Neuronal stem cell (in vitro differentiated cells): Measurements from ENCODE around the gene MARVELD1.

Experiments
- DNase-seq: peaks from one replicate; pipeline ENCODE4 v3.0.0-alpha.2; 2013; ENCODE audit warnings: low spot score
- H2AFZ ChIP-seq: one replicate; pipeline ENCODE4 v1.6.1; 2013; ENCODE audit warnings: mild to moderate bottlenecking, low read length, inconsistent platforms
- H2AK5ac ChIP-seq: 2 replicates; pipeline ENCODE4 v1.6.1; 2013; ENCODE audit warnings: low read depth, mild to moderate bottlenecking, inconsistent platforms, low read length, moderate library complexity, mixed read lengths
- H2BK120ac ChIP-seq: 2 replicates; pipeline ENCODE4 v1.6.1; 2013; ENCODE audit warnings: low read depth, mild to moderate bottlenecking, inconsistent platforms, low read length, moderate library complexity, mixed read lengths
- H2BK12ac ChIP-seq: one replicate; pipeline ENCODE4 v1.6.1; 2013; ENCODE audit warnings: low read length, inconsistent platforms
- H2BK15ac ChIP-seq: 2 replicates; pipeline ENCODE4 v1.6.1; 2013; ENCODE audit warnings: mild to moderate bottlenecking, low read length, inconsistent platforms, mixed read lengths
- H2BK5ac ChIP-seq: one replicate; pipeline ENCODE4 v1.6.1; 2013; ENCODE audit warnings: inconsistent platforms, mild to moderate bottlenecking, low read length, moderate library complexity
- H3K14ac ChIP-seq: one replicate; pipeline ENCODE4 v1.6.1; 2013; ENCODE audit warnings: low read length, inconsistent platforms
- H3K18ac ChIP-seq: 2 replicates; pipeline ENCODE4 v1.6.1; 2013; ENCODE audit warnings: low read length, inconsistent platforms
- H3K23ac ChIP-seq: 2 replicates; pipeline ENCODE4 v1.6.1; 2013; ENCODE audit warnings: low read depth, mild to moderate bottlenecking, mixed read lengths, low read length, inconsistent platforms; ENCODE audit not compliant: poor library complexity
- H3K27ac ChIP-seq: replicated peaks from 3 replicates; pipeline ENCODE4 v1.5.1; 2013; ENCODE audit warnings: low read length, inconsistent platforms
- H3K27me3 ChIP-seq, 3 experiments: 2 replicates each; pipeline ENCODE4 v1.6.1; 2013; ENCODE audit warnings: low read length in 3 of 3, mild to moderate bottlenecking in 2 of 3, inconsistent platforms in 1 of 3, low read depth in 1 of 3, mixed read lengths in 1 of 3, moderate library complexity in 1 of 3; ENCODE audit not compliant: control insufficient read depth in 3 of 3, insufficient read depth in 3 of 3
- H3K36me3 ChIP-seq, 2 donors: replicated peaks in 1 of 2; 2 replicates each; pipeline ENCODE4 v1.6.1; 2013; ENCODE audit warnings: low read length in 2 of 2; ENCODE audit not compliant: control insufficient read depth in 2 of 2, insufficient read depth in 2 of 2
- H3K4ac ChIP-seq: 2 replicates; pipeline ENCODE4 v1.6.1; 2013; ENCODE audit warnings: inconsistent platforms, mild to moderate bottlenecking, low read length, moderate library complexity
- H3K4me1 ChIP-seq, 2 donors: 1 replicate in 1 of 2; 2 replicates in 1 of 2; pipeline ENCODE4 v1.6.1; 2013; ENCODE audit warnings: low read length in 2 of 2, low read depth in 1 of 2; ENCODE audit not compliant: control insufficient read depth in 2 of 2, insufficient read depth in 1 of 2
- H3K4me2 ChIP-seq: one replicate; pipeline ENCODE4 v1.6.1; 2013; ENCODE audit warnings: mild to moderate bottlenecking, low read length, inconsistent platforms; ENCODE audit not compliant: insufficient read depth, poor library complexity, severe bottlenecking
- H3K4me3 ChIP-seq, 2 donors: 2 replicates each; pipeline ENCODE4 v1.5.1; 2013; ENCODE audit warnings: low read length in 2 of 2, mild to moderate bottlenecking in 2 of 2, inconsistent platforms in 1 of 2, moderate library complexity in 1 of 2
- H3K79me1 ChIP-seq: one replicate; pipeline ENCODE4 v1.6.1; 2013; ENCODE audit warnings: low read depth, mild to moderate bottlenecking, inconsistent platforms, low read length, moderate library complexity
- H3K9ac ChIP-seq: one replicate; pipeline ENCODE4 v1.6.1; 2013; ENCODE audit warnings: mild to moderate bottlenecking, low read depth, low read length, inconsistent platforms; ENCODE audit not compliant: poor library complexity
- H3K9me3 ChIP-seq, 2 donors: replicated peaks in 1 of 2; 2 replicates each; pipeline versions ENCODE3 to v1.6.1; 2013; ENCODE audit warnings: low read length in 2 of 2, mild to moderate bottlenecking in 2 of 2, inconsistent platforms in 1 of 2, low read depth in 1 of 2, mixed read lengths in 1 of 2, moderate library complexity in 1 of 2; ENCODE audit not compliant: control insufficient read depth in 2 of 2, insufficient read depth in 1 of 2
- H4K8ac ChIP-seq: one replicate; pipeline ENCODE4 v1.6.1; 2013; ENCODE audit warnings: low read depth, mild to moderate bottlenecking, inconsistent platforms, low read length, moderate library complexity
- H4K91ac ChIP-seq: one replicate; pipeline ENCODE4 v1.6.1; 2013; ENCODE audit warnings: low read length, low read depth, mild to moderate bottlenecking, inconsistent platforms; ENCODE audit not compliant: poor library complexity
- WGBS, 2 donors: extraction: QIAGEN DNeasy Blood & Tissue Kit; methylation state at CpG; one replicate each; pipeline ENCODE4 v1.1.7; 2013; ENCODE audit warnings: missing lambda C conversion rate in 2 of 2, mixed read lengths in 1 of 2; ENCODE audit not compliant: insufficient read length in 2 of 2, insufficient replicate concordance in 1 of 2; ENCODE audit errors: extremely low coverage in 2 of 2; 5-methylcytosine and 5-hydroxymethylcytosine counted together

The MARVELD1 gene

DNA sequence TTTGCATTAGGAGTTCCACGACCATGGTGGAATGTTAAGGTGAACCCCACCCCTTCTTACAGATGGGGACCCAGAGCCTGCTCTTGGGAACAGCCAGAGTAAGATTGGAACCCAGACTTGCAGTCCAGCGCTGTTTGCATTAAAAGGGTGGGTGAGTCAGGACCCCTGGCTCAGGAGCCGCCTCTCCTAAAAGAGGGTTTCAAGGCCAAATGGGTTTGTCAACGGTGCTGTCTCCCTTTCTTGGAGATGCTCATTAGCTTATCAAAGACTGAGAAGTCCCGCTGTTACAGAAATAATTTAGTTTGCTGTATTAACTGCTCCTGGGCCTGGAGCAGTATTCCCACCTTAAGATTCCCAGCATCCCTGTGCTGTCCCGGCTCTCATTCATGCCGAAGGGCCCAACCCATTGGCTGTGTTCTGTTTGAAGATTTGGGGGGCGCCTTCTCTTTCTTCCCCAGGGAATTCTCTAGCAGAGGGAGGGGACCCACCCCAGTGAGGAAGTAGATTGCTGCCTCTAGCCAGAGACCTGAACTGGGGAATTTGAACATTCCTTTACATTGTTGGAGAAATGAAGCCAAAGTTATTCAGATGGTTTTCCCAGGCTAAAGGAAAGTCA is 1.8 kb downstream of the MARVELD1 start:
- no peak overlapping the region for H2BK12ac ChIP-seq
- H2BK5ac ChIP-seq, result no peak overlapping the region
- WGBS, 2 donors, result no CpG with 5 or more reads among the region's 8 CpGs
- peaks cover 0 to 15% (median 2%) of the 10 kb centered on the region in 3 experiments for H3K27me3 ChIP-seq
- peak overlapping the region; percentile 61 for H3K9ac ChIP-seq
- H2BK15ac ChIP-seq, result peak overlapping the region; percentile 60
- no peak overlapping the region for H4K8ac ChIP-seq
- H3K18ac ChIP-seq, result peak overlapping the region; percentile 99
- no peak overlapping the region for H3K14ac ChIP-seq
- no peak for DNase-seq
- H3K27ac ChIP-seq, result no peak overlapping the region
- no peak overlapping the region for H4K91ac ChIP-seq
- peak overlapping the region; percentile 88 for H3K4me2 ChIP-seq
- no peaks in the 10 kb centered on the region for H3K9me3 ChIP-seq
- peak overlapping the region; percentile 62 for H2AK5ac ChIP-seq
- no peak overlapping the region for H3K4ac ChIP-seq
- no peak overlapping the region for H2BK120ac ChIP-seq
- no peak overlapping the region for H3K23ac ChIP-seq
- peaks cover 3 to 6% of the 10 kb centered on the region in 2 donors for H3K36me3 ChIP-seq
- peaks cover 9 to 32% of the 10 kb centered on the region in 2 donors for H3K4me1 ChIP-seq
- peak overlapping the region in 1 of 2 donors; percentile 56 for H3K4me3 ChIP-seq
- peaks cover 6% of the 10 kb centered on the region for H3K79me1 ChIP-seq
- H2AFZ ChIP-seq, result no peak overlapping the region

DNA sequence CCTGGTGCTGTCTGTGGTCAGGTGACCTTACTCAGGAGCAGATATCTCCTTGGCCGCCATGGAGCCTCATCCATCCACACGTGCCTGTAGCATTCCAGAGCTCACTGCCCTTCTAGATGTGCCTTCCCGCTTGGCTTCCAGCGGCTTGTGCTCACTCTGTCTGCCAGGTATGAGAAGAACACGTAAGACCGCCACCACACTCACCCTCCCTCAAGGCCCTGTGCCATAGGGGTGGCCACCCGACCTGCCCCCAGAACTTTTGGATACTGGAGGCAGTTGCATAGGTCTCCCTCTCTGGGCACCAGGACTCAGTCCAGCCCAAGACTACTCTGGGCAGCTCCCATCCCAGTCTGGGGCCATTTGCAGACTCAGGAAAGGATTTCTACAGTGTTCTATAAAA is 4.1 kb downstream of the MARVELD1 start:
- Histone ChIP-seq H2BK5ac (no peak overlapping the region), H3K4me2 (no peak overlapping the region), H3K36me3 (peaks cover 3 to 6% of the 10 kb centered on the region in 2 donors), H3K9me3 (no peaks in the 10 kb centered on the region), H3K14ac (no peak overlapping the region), H2BK12ac (peak overlapping the region; percentile 69), H3K4me3 (no peak overlapping the region), H2AFZ (no peak overlapping the region), H3K4me1 (peaks cover 9 to 32% of the 10 kb centered on the region in 2 donors), H3K9ac (no peak overlapping the region), H4K91ac (no peak overlapping the region), H2BK120ac (no peak overlapping the region), H3K27ac (peak overlapping the region; percentile 88), H3K23ac (no peak overlapping the region), H2BK15ac (no peak overlapping the region), H3K27me3 (peaks cover 0 to 7% (median 0%) of the 10 kb centered on the region in 3 experiments), H3K4ac (no peak overlapping the region), H4K8ac (no peak overlapping the region), H2AK5ac (peak overlapping the region; percentile 11), H3K79me1 (peaks cover 6% of the 10 kb centered on the region), H3K18ac (peak overlapping the region; percentile 84)
- no CpG with 5 or more reads among the region's 7 CpGs for WGBS, 2 donors
- DNase-seq, result no peak

DNA sequence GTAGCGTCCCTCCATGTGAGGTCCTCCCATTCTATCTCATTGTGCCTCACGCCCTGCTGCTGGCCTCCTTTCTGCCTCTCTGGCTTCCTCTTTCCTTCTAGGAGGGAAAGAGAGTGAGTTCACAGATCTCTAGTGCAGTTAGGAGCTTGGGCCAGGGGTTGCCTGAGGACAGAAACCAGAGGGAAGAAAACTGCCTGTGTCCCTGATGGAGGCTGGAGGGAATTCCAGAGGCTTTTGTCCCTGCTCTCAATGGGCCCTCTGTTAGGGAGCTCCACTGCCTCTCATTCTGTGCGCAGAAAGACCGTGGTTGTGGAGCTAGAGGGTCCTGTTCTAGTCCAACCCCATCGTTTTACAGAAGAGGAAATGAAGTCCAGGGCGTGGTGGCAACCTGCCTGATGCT is 4.6 kb downstream of the MARVELD1 start:
- Histone ChIP-seq H3K27me3 (peaks cover 0 to 2% (median 0%) of the 10 kb centered on the region in 3 experiments), H2AFZ (no peak overlapping the region), H4K91ac (no peak overlapping the region), H3K36me3 (peaks cover 3 to 6% of the 10 kb centered on the region in 2 donors), H3K79me1 (peaks cover 6% of the 10 kb centered on the region), H4K8ac (no peak overlapping the region), H3K27ac (peak overlapping the region; percentile 88), H3K4me1 (peaks cover 9 to 29% of the 10 kb centered on the region in 2 donors), H3K9ac (no peak overlapping the region), H3K4me3 (no peak overlapping the region), H3K14ac (no peak overlapping the region), H2BK15ac (no peak overlapping the region), H2BK120ac (no peak overlapping the region), H2BK12ac (no peak overlapping the region), H3K18ac (peak overlapping the region; percentile 31), H2BK5ac (no peak overlapping the region), H3K23ac (no peak overlapping the region), H3K4me2 (no peak overlapping the region), H3K9me3 (no peaks in the 10 kb centered on the region), H3K4ac (no peak overlapping the region), H2AK5ac (no peak overlapping the region)
- no CpG with 5 or more reads among the region's 6 CpGs for WGBS, 2 donors
- DNase-seq, result no peak

DNA sequence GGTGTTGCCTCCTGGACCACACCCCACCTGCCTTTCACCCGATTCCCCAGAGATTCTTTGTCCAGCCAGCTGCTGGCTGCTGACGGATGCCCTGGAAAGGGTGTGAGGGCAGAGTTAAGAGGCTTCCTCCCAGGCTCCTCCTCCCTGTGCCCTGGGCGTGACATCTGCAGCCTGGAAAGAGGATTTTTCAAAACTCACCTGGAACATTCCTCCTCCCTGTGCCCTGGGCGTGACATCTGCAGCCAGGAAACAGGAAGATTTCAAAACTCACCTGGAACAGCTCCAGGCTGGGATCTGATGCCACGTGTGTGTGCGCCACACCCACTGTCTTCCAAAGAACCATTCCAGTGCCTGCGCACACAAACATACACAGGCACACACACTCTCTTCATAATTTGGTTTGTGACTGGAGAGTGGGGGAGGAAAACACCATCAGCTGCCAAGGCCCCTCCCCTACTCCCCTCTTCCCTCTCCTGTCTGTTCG is 5.2 kb downstream of the MARVELD1 start:
- no peak overlapping the region for H2AFZ ChIP-seq
- H3K18ac ChIP-seq, result peak overlapping the region; percentile 31
- H2BK12ac ChIP-seq, result no peak overlapping the region
- H4K91ac ChIP-seq, result no peak overlapping the region
- H3K9me3 ChIP-seq, result no peaks in the 10 kb centered on the region
- peak overlapping the region; percentile 88 for H3K27ac ChIP-seq
- H3K27me3 ChIP-seq, result peaks cover 0 to 2% (median 0%) of the 10 kb centered on the region in 3 experiments
- H3K4me3 ChIP-seq, result no peak overlapping the region
- no CpG with 5 or more reads among the region's 8 CpGs for WGBS, 2 donors
- H4K8ac ChIP-seq, result no peak overlapping the region
- no peak overlapping the region for H3K4me2 ChIP-seq
- no peak overlapping the region for H2BK15ac ChIP-seq
- no peak overlapping the region for H2BK5ac ChIP-seq
- no peak overlapping the region for H3K9ac ChIP-seq
- peaks cover 6% of the 10 kb centered on the region for H3K79me1 ChIP-seq
- H3K36me3 ChIP-seq, result peaks cover 3 to 6% of the 10 kb centered on the region in 2 donors
- no peak overlapping the region for H3K14ac ChIP-seq
- peaks cover 9 to 28% of the 10 kb centered on the region in 2 donors for H3K4me1 ChIP-seq
- no peak for DNase-seq
- no peak overlapping the region for H2BK120ac ChIP-seq
- H3K23ac ChIP-seq, result no peak overlapping the region
- no peak overlapping the region for H2AK5ac ChIP-seq
- H3K4ac ChIP-seq, result no peak overlapping the region
